ENCODE data around the gene CHCHD10.
A peak's percentile ranks its signal among the peaks of the same experiment; 100 is the strongest.

CHCHD10 gene

DNA sequence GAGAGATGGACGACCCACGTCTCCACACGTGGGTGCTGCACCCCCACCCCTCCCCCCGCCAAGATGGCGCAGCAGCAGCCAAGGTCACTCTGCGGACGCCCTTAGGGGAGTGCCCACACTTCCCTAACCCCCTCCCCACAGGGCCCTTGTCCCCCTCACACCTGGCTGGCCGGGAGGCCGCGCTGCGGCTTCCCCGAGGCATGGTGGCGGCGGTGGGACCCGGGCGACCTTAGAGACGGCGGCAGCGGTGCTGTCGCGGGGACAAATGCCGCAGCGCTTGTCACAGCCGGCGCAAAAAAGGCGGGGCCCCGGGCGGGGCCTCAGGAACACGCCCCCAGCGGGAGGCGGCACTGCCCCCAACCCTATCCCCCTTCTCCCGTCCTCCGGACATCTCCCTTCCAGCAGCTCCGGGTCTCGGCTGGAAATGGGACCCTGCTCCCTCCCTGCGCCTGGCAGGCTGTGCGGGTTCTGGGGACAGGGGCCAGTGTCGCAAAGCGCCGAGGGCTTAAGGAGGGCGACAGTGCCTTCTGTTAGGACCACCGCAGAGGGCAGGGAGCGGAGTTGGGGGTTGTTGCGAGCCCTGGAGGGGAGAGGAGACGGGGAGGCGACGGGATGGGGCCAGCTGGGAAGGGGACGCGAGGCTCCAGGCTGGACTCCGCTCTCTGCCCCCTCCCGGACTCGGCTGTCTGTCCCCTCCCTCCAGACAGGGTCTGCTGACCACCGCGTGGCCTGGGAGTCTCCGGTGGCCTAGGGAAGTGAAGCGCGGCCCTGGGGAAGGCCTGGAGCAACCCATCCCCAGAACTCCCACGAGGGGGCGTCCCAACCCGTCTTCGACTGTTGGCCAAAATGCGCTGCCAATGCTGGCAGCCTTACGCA lies at the start of gene CHCHD10:
CHCHD10 (minus strand) TSS at position 300 of the 876 bp plus-strand sequence; CDS start at position 202, 98 bp downstream.
- DNase-seq (ENCODE audit: low read depth), result peak; percentile 59

DNA sequence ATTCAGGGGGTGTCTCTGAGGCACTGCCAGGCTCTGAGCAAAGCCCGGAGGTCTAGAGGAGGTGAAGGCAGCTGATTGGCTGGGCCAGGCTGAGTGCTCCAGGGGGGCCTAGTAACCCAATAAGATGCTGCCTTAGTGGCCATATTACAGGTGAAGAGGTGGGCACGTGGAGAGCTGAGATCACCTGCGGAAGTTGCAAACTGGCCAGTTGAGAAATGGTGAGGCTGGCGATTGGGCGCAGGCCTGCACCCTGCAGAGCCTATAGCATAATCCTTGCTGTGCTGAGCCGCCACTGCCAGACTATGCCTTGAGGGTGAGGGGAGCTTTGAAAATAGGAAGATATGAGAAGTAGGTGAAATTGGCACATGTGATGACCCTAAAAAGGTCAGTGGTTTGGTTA lies 49.4 kb upstream of the CHCHD10 start:
- DNase-seq (ENCODE audit: low read depth), result no peak

GRCh38 chr22:23816156-23816976 lies 48.6 kb upstream of the CHCHD10 start:
- no peak for DNase-seq (ENCODE audit: low read depth)

DNA sequence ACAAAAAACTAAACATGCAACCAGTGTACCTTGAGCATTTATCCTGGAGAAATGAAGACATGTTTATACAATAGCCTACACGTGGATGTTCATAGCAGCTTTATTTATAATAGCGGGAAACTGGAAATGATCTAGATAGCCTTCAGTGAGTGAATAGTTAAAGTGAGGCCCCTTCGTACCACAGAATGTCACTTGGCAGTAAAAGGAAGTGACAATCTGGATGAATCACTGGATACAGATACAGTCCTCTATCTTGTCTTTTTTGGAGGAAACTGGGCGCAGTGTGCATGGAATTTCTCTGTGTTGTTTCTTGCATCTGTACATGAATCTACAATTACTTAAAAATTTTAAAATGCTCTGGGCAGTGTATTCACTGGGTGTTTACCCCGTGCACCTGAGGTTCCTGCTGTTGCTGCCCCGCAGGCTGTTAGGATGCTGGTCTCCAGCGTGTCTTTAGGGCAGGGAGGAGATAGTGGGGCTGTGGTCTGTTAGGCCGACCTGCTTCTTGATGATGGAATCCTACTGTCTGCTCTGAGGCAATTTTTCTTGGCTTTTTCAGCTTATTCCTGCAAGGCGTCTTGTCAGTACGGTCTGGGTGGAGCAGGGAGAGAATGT lies 47.9 kb upstream of the CHCHD10 start:
- no peak for DNase-seq (ENCODE audit: low read depth)

DNA sequence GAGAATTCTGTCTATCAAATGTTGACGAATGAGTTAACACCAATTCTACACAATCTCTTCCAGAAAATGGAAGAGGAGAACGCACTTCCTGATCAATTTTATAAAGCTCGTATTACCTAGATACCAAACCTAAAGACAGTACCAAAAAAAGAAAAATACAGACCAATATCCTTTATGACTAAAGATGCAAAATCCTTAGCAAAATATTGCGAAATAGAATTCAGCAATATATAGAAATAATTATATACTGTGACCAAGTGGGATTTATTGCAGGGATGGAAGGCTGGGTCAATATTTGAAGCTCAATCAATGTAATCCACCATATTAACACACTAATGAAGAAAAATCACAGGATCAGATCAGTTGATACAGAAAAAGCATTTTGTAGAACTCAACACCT lies 44.6 kb upstream of the CHCHD10 start:
- no peak for DNase-seq (ENCODE audit: low read depth)

GRCh38 chr22:23806837-23807236 lies 39.1 kb upstream of the CHCHD10 start:
- no peak for DNase-seq (ENCODE audit: low read depth)

DNA sequence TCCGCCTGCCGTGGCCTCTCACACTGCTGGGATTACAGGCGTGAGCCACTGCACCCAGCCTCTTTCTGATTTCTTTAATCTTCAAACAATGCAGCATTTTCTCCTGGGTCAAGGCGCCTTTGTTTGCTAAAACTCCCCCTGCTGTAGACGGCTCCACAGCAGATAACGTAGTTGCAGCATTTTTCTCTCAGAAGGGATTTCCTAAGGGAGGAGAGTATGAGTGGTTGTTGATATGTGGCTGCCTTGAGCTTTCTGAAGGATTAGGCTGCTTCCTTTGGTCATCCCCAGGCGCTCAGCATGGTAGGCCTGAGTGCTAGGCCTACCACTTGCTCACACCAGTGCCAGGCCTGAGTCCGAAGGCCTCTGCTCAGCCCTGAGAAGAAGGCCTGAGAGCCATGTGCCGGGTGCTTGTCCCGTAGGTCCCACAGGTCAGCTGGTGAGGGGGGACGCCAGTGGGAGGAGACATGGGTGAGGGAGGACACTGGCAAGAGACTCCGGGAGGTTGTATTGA lies 37.1 kb upstream of the CHCHD10 start:
- DNase-seq (ENCODE audit: low read depth), result no peak

GRCh38 chr22:23803001-23803819 lies 35.4 kb upstream of the CHCHD10 start:
- DNase-seq (ENCODE audit: low read depth), result no peak

DNA sequence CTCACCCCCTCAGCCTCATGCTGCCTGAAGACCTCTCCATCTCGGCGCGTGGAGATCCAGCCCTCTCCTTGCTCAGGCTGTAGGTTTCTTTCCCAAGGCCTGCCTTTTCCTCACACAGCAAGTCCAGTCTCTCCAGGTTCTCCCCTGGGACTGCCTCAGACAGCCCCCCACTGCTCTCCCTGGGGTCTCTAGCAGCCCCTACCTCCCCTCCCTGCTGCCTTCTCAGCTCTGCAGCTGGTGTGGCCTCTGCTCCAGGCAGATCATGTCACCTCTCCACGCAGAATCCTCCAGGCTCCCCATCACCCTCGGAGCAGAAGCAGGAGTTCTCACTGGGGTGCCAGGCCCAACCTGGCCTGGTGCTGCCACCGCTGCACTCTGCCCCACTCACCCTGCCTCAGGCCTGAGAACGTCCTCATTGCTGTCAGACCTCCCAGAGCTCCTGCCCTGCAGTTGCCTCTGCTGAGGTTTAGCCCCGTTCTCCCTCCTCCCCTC lies 34.2 kb upstream of the CHCHD10 start:
- no peak for DNase-seq (ENCODE audit: low read depth)

- no peak for DNase-seq (ENCODE audit: low read depth)
These were observed 33.6 kb upstream of the CHCHD10 start for GRCh38 chr22:23801238-23801821.

- no peak for DNase-seq (ENCODE audit: low read depth)
These were observed 32.8 kb upstream of the CHCHD10 start for GRCh38 chr22:23800297-23801237.

DNA sequence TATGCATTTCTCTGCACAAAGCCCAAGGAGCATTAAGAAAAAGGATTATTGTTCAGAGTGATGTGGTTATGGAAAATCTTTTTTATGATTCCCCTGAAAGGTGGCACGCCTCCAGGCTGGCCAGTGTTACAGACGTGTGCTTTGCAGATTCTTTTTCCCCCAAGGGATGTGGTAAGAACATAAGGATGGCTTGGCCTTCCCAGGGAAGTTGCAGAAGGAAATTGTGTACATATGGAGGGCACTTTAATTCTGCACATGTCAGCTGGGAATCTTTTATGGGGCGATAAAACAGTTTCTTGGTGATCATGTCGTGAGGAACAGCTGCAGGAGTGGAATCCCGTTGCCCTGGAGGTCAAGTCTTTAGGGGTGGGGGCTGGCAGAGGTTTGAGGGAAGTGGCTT lies 28.7 kb upstream of the CHCHD10 start:
- DNase-seq (ENCODE audit: low read depth), result no peak

DNA sequence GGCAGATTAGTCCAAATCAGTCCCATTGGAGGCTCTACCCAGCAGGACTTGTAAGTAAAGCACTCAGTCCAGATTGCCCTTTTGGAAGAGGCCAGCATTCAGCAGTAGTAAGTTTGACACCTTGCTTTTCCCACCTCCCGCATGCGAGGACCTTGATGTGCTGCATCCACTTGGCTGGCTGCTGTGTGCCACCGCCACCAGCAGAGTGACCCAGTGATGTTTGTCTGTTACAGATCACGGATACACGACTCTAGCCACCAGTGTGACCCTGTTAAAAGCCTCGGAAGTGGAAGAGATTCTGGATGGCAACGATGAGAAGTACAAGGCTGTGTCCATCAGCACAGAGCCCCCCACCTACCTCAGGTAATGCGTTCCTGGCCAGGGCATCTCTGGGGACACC lies 25.6 kb upstream of the CHCHD10 start:
- DNase-seq (ENCODE audit: low read depth), result no peak

GRCh38 chr22:23791738-23792645 lies 24.2 kb upstream of the CHCHD10 start:
- no peak for DNase-seq (ENCODE audit: low read depth)

- no peak for DNase-seq (ENCODE audit: low read depth)
These were observed 23.3 kb upstream of the CHCHD10 start for GRCh38 chr22:23790819-23791737.

DNA sequence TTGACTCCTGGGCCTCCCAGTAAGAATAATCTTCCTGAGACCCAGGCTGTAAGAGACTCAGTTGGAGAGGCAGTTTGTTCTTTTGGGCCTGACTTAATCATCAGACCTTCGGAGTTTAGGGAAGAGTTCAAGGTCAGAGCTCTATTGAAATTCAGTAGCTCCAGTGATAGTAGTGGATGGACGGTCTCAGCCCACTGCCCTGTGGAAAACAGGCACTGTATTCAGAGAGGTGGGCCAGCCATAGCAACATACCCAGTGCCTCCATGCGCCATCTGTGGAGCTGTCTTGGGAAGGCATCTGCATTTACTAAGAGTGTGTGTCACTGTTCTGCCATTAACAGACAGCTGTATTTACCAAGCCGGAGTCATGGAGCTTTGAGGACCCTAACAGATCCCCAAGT lies 21.9 kb upstream of the CHCHD10 start:
- DNase-seq (ENCODE audit: low read depth), result no peak

DNA sequence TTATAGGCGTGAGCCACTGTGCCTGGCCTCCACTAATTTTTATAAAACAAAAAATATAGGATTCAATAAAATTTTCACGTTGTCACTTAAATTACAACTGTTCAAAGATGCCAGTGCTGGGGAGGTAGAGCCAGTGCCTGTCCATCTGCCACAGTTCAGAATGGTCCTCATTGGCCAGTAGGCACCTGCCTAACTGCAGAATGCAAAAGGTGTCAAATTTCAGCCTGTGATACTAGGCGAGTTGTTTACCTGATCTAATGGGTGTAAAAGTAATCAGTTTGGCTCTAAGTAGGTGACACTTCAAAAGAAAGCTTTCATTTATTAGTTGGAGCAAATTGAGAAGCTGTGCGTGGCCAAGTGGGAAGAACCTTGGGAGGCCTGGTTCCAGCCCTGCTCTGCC lies 21.3 kb upstream of the CHCHD10 start:
- DNase-seq (ENCODE audit: low read depth), result no peak

DNA sequence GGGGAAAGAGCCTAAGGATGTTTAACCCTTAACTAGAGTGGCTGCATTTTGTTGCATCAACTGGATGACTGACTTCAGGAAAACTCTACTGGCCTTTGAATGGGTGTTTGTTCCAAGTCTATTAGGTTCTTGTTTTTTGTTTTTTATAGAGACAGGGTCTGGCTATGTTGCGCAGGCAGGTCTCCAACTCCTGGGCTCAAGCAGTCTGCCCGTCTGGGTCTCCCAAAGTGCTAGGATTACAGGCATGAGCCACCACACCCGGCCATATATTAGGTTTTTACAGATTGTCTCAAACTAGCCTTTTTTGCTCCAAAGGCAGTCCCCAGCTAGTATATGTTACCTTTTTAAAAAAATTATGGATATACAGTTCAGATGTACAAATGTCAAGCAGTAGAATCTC lies 20.1 kb upstream of the CHCHD10 start:
- no peak for DNase-seq (ENCODE audit: low read depth)
